ENCODE data around the gene BACE1.

Gene BACE1

GRCh38 chr11:117238221-117238620 is 77.8 kb downstream of the BACE1 start:
- no peak for TF ChIP-seq REST (IDR thresholded peaks at IDR 0.05; ENCODE audit: insufficient read depth in 1 of 2, low read depth in 2 of 2, low read length in 2 of 2)
- TF ChIP-seq POLR2AphosphoS5 (IDR thresholded peaks at IDR 0.05; ENCODE audit: low read depth, low read length) = no peak
- TF ChIP-seq TAF1 (IDR thresholded peaks at IDR 0.05; ENCODE audit: borderline replicate concordance, insufficient read depth, low read length) = no peak
- TF ChIP-seq SIN3A (IDR thresholded peaks at IDR 0.05; ENCODE audit: borderline replicate concordance, insufficient read depth, low read length) = no peak
